ENCODE results near the gene FTH1. TPM values are rescaled to one million over a fixed set of nuclear protein-coding genes. Genes with fewer than 3 reads are reported as not detected.

Gene FTH1
- total RNA-seq, 2 donors from 2014 or later: 2,226 to 2,809 TPM

GRCh38 chr11:61946894-61947293 is 20.5 kb downstream of the FTH1 start:
- TF ChIP-seq CTCF (conservative IDR thresholded peaks at IDR 0.05): no peak
- WGBS, 2 experiments (ENCODE audit: insufficient coverage in 1 of 2, insufficient read length in 1 of 2): 91 to 94% methylated on average over 5 of the region's 5 CpGs
- peaks cover 2% of the 10 kb centered on the region for H3K4me1 Mint-ChIP-seq
- Histone ChIP-seq H3K9ac (ENCODE audit: extremely low read depth, low read length, poor library complexity, severe bottlenecking) (no peak overlapping the region), H3K27ac (ENCODE audit: low read depth, low read length) (no peak overlapping the region), H3K27me3 (ENCODE audit: control insufficient read depth, insufficient read depth, low read length, poor library complexity, severe bottlenecking) (no peaks in the 10 kb centered on the region), H3K4me1 (ENCODE audit: control insufficient read depth, insufficient read depth, low read length) (no peaks in the 10 kb centered on the region), H3K4me3 (ENCODE audit: low read length) (no peak overlapping the region), H3K9me3 (ENCODE audit: control insufficient read depth, low read length) (peaks cover 5% of the 10 kb centered on the region), H3K36me3 (ENCODE audit: control insufficient read depth, insufficient read depth, low read length) (no peaks in the 10 kb centered on the region)
- peaks cover 4% of the 10 kb centered on the region for H3K27me3 Mint-ChIP-seq (ENCODE audit: insufficient read depth)
- H3K9me3 Mint-ChIP-seq: no peaks in the 10 kb centered on the region
- H3K4me3 Mint-ChIP-seq: no peak overlapping the region
- no peaks in the 10 kb centered on the region for H3K36me3 Mint-ChIP-seq (ENCODE audit: low read depth)
- H3K27ac Mint-ChIP-seq: no peak overlapping the region
- no peak for DNase-seq

DNA sequence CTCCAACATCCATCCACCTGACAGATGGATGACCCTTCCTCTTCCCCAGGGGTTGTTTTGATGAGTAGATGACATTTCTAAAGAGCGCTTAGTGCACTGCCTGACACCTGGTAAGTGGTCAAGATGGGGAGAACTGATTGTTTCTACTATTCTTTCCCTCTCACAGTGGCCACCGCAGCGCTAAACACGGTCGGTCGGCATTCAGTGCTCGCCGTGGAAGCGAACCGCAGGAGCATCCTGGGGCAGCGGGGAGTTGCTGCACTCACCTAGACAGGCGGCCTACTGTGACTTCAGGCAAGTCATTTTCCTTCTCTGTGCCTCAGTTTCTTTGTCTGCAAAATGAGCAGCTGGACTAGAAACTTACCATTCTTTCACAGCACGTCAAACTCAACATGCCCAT is 22.2 kb downstream of the FTH1 start:
- no peak for TF ChIP-seq CTCF (conservative IDR thresholded peaks at IDR 0.05)
- H3K4me1 ChIP-seq (ENCODE audit: control insufficient read depth, insufficient read depth, low read length): no peaks in the 10 kb centered on the region
- 86 to 88% methylated on average over 12 to 13 of the region's 13 CpGs for WGBS, 2 experiments (ENCODE audit: insufficient coverage in 1 of 2, insufficient read length in 1 of 2)
- H3K27me3 ChIP-seq (ENCODE audit: control insufficient read depth, insufficient read depth, low read length, poor library complexity, severe bottlenecking): no peaks in the 10 kb centered on the region
- no peak for DNase-seq
- no peaks in the 10 kb centered on the region for H3K36me3 Mint-ChIP-seq (ENCODE audit: low read depth)
- no peak overlapping the region for H3K4me3 ChIP-seq (ENCODE audit: low read length)
- H3K4me1 Mint-ChIP-seq: peaks cover 2% of the 10 kb centered on the region
- no peak overlapping the region for H3K9ac ChIP-seq (ENCODE audit: extremely low read depth, low read length, poor library complexity, severe bottlenecking)
- no peaks in the 10 kb centered on the region for H3K36me3 ChIP-seq (ENCODE audit: control insufficient read depth, insufficient read depth, low read length)
- H3K4me3 Mint-ChIP-seq: no peak overlapping the region
- peaks cover 4% of the 10 kb centered on the region for H3K27me3 Mint-ChIP-seq (ENCODE audit: insufficient read depth)
- H3K27ac ChIP-seq (ENCODE audit: low read depth, low read length): no peak overlapping the region
- H3K27ac Mint-ChIP-seq: no peak overlapping the region
- no peaks in the 10 kb centered on the region for H3K9me3 Mint-ChIP-seq
- peaks cover 5% of the 10 kb centered on the region for H3K9me3 ChIP-seq (ENCODE audit: control insufficient read depth, low read length)

DNA sequence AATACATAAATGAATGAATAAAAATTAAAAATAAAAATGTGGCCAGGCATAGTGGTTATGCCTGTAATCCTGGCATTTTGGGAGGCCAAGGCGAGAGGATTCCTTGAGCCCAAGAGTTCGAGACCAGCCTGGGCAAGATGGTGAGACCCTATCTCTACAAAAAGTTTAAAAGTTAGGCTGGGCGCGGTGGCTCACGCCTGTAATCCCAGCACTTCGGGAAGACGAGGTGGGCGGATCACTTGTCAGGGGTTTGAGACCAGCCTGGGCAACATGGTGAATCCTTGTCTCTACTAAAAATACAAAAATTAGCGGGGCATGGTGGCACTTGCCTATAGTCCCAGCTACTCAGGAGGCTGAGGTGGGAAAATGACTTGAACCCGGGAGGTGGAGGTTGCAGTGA is 27.0 kb downstream of the FTH1 start:
- H3K27me3 Mint-ChIP-seq (ENCODE audit: insufficient read depth): peaks cover 8% of the 10 kb centered on the region
- H3K27me3 ChIP-seq (ENCODE audit: control insufficient read depth, insufficient read depth, low read length, poor library complexity, severe bottlenecking): no peaks in the 10 kb centered on the region
- peaks cover 23% of the 10 kb centered on the region for H3K9me3 ChIP-seq (ENCODE audit: control insufficient read depth, low read length)
- H3K4me1 Mint-ChIP-seq: no peaks in the 10 kb centered on the region
- no peak overlapping the region for H3K4me3 Mint-ChIP-seq
- no peak for DNase-seq
- WGBS, 2 experiments (ENCODE audit: insufficient coverage in 1 of 2, insufficient read length in 1 of 2): 90 to 92% methylated on average over 10 of the region's 10 CpGs
- H3K9me3 Mint-ChIP-seq: peaks cover 13% of the 10 kb centered on the region
- H3K4me1 ChIP-seq (ENCODE audit: control insufficient read depth, insufficient read depth, low read length): no peaks in the 10 kb centered on the region
- H3K4me3 ChIP-seq (ENCODE audit: low read length): no peak overlapping the region
- H3K36me3 ChIP-seq (ENCODE audit: control insufficient read depth, insufficient read depth, low read length): no peaks in the 10 kb centered on the region
- no peaks in the 10 kb centered on the region for H3K36me3 Mint-ChIP-seq (ENCODE audit: low read depth)
- H3K9ac ChIP-seq (ENCODE audit: extremely low read depth, low read length, poor library complexity, severe bottlenecking): no peak overlapping the region
- TF ChIP-seq CTCF (conservative IDR thresholded peaks at IDR 0.05): no peak
- no peak overlapping the region for H3K27ac ChIP-seq (ENCODE audit: low read depth, low read length)
- H3K27ac Mint-ChIP-seq: no peak overlapping the region

Measured in endodermal cell (in vitro differentiated cells).